Spleen (tissue), 11 donors: Measurements from ENCODE around the gene IQSEC3. TPM values are rescaled to one million over a fixed set of nuclear protein-coding genes. Genes with fewer than 3 reads are reported as not detected.

Experiments used
- DNase-seq: peaks from one replicate; pipeline ENCODE4 v3.0.0-alpha.2; 2020
- H3K27ac ChIP-seq, 8 donors: fragments of 200-600 bp; sonication (generic) in 7 of 8; 1 replicate in 4 of 8; 2 replicates in 4 of 8; pipeline versions ENCODE4 v1.5.0 to v1.8.0; 2016 to 2021; ENCODE audit warnings: inconsistent platforms in 4 of 8, mild to moderate bottlenecking in 4 of 8, moderate library complexity in 1 of 8
- H3K27me3 ChIP-seq, 7 donors: fragments of 200-600 bp; sonication (generic) in 6 of 7; replicated peaks in 1 of 7; 1 replicate in 4 of 7; 2 replicates in 3 of 7; pipeline versions ENCODE4 v1.5.0 to v1.8.0; 2016 to 2021; ENCODE audit warnings: inconsistent platforms in 3 of 7, mild to moderate bottlenecking in 1 of 7
- H3K36me3 ChIP-seq, 6 donors: fragments of 200-600 bp; sonication (generic) in 5 of 6; 1 replicate in 4 of 6; 2 replicates in 2 of 6; pipeline versions ENCODE4 v1.5.0 to v1.8.0; 2016 to 2021; ENCODE audit warnings: inconsistent platforms in 2 of 6
- H3K4me1 ChIP-seq, 6 donors: fragments of 200-600 bp; sonication (generic) in 5 of 6; 1 replicate in 3 of 6; 2 replicates in 3 of 6; pipeline versions ENCODE4 v1.5.0 to v1.8.0; 2016 to 2021; ENCODE audit warnings: inconsistent platforms in 3 of 6
- H3K4me3 ChIP-seq, 8 donors: fragments of 200-600 bp; sonication (generic) in 7 of 8; 1 replicate in 4 of 8; 2 replicates in 4 of 8; pipeline versions ENCODE4 v1.5.0 to v1.8.0; 2016 to 2021; ENCODE audit warnings: inconsistent platforms in 4 of 8, mild to moderate bottlenecking in 4 of 8, moderate library complexity in 2 of 8
- H3K9me3 ChIP-seq, 8 donors: fragments of 200-600 bp; sonication (generic) in 7 of 8; 1 replicate in 4 of 8; 2 replicates in 4 of 8; pipeline versions ENCODE4 v1.5.0 to v1.8.0; 2016 to 2021; ENCODE audit warnings: inconsistent platforms in 4 of 8
- POLR2A ChIP-seq, 3 donors: fragments of 450-650 bp; IDR thresholded peaks; one replicate each; pipeline ENCODE4 v1.5.1; 2017; ENCODE audit warnings: antibody characterized with exemption in 3 of 3, mild to moderate bottlenecking in 1 of 3
- POLR2AphosphoS5 ChIP-seq, 3 donors: sonication (generic); formaldehyde crosslinking; IDR thresholded peaks; one replicate each; pipeline ENCODE4 v1.5.1; 2017; ENCODE audit warnings: antibody characterized with exemption in 3 of 3
- WGBS, 5 donors: extraction: QIAGEN DNeasy Blood & Tissue Kit in 3 of 5; methylation state at CpG; one replicate each; pipeline versions ENCODE4 v1.1.5 to v1.1.7; 2013 to 2018; 5-methylcytosine and 5-hydroxymethylcytosine counted together
- intact Hi-C: fragments of 100-400 bp; cut with DNase I; formaldehyde crosslinking; loops from one replicate; pipeline ENCODE4 v1.15.0; 2023; ENCODE audit warnings: low total_unique reads
- polyA plus RNA-seq, 3 donors: library from polyadenylated mRNA; stranded (reverse); fragments of 200-250 nt; gene quantifications; one replicate each; pipeline ENCODE4 v1.2.1, GENCODE V29; 2013
- total RNA-seq, 7 donors: library from RNA; depleted of rRNA in 3 of 7; stranded (reverse); fragments of >200 nt in 3 of 7; fragmentation: NEBNext Ultra II Directional in 4 of 7; extraction: Animal tissue kit (Norgen Biotek cat#: 25700) in 4 of 7; gene quantifications; one replicate each; pipeline versions ENCODE4 v1.1.0 to v1.2.1, GENCODE V29; 2016 to 2021
- TF ChIP-seq, protein P1 (sequence below), 11 experiments: fragments of 200-600 bp in 7 of 11; fragments of 450-650 bp in 4 of 11; sonication (generic) in 4 of 11; IDR thresholded peaks in 8 of 11; conservative IDR thresholded peaks in 3 of 11; 1 replicate in 7 of 11; 2 replicates in 4 of 11; pipeline versions ENCODE4 v1.4.0 to v1.8.0; 2016 to 2021; ENCODE audit warnings: antibody characterized with exemption in 11 of 11, inconsistent platforms in 4 of 11, mild to moderate bottlenecking in 1 of 11
- donor health status: healthy with polysubstance abuse.
- donor health status: DM: no; HTN: no; CAD: no; lungs with moderate emphysema.
- donor health status: DM: no; HTN: no; CAD: no.
- donor health status: Bipolar disorder and iron deficiency.
- donor health status: healthy.
- donor health status: DM: no; HTN: no; CAD: no.
- donor health status: DM: yes; HTN: yes; CAD: no.

IQSEC3 gene
- total and polyA plus RNA-seq, 10 donors = 0.20 to 1.6 (median 0.52) TPM; not detected in 1

DNA sequence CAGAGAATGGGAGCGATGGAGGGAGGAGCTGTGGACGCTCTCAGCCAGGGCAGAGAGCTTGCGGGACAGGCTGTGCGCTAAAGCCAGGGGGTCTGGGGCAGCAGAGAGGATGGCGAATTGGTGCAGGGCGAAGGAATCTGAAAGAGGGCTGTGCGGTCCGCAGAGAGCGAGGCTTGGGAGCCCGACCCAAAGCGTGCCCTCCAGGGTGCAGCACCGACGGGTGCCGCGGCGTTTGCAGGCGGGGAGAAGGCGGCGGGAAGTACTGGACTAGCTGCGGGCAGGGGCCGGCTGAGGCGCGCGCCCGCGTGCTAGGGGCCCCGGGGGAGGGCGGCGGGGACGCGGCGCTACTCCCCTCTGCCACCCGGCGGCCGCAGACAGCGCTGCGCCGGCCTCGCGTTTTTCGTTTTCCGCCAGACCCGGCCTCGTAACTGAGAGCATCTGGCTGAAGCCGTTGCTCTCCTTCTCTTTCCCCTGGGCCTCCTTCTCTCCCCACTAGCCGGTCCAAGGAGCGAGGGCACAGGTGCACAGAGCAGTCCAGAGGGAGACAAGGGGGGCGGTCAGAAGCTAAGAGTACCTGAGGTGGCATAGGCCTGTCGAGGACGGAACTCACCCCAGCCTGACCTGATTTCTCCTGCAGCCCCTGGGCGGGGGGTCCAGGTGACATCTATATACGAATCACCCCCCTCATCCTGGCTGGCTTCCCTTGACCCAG lies 122.5 kb downstream of the IQSEC3 start:
- peaks cover 0 to 18% (median 10%) of the 10 kb centered on the region in 6 donors for H3K4me1 ChIP-seq
- no peaks in the 10 kb centered on the region for H3K36me3 ChIP-seq
- no peak overlapping the region for H3K27ac ChIP-seq
- H3K27me3 ChIP-seq = peaks cover 0 to 77% (median 15%) of the 10 kb centered on the region in 7 donors
- 8 to 18% (median 12%) methylated on average over 32 to 52 of the region's 52 CpGs for WGBS, 5 donors
- no peaks in the 10 kb centered on the region for H3K9me3 ChIP-seq
- intact Hi-C loops = no loop called here
- DNase-seq = peak; percentile 78
- TF ChIP-seq, protein P1, sequence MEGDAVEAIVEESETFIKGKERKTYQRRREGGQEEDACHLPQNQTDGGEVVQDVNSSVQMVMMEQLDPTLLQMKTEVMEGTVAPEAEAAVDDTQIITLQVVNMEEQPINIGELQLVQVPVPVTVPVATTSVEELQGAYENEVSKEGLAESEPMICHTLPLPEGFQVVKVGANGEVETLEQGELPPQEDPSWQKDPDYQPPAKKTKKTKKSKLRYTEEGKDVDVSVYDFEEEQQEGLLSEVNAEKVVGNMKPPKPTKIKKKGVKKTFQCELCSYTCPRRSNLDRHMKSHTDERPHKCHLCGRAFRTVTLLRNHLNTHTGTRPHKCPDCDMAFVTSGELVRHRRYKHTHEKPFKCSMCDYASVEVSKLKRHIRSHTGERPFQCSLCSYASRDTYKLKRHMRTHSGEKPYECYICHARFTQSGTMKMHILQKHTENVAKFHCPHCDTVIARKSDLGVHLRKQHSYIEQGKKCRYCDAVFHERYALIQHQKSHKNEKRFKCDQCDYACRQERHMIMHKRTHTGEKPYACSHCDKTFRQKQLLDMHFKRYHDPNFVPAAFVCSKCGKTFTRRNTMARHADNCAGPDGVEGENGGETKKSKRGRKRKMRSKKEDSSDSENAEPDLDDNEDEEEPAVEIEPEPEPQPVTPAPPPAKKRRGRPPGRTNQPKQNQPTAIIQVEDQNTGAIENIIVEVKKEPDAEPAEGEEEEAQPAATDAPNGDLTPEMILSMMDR (IDR thresholded peaks at IDR 0.05 in 8 of 11, conservative IDR thresholded peaks at IDR 0.05 in 3 of 11) = peak in 8 of 11 experiments; percentile 22 to 76 (median 67)
- TF ChIP-seq POLR2AphosphoS5 (IDR thresholded peaks at IDR 0.05) (peak in 1 of 3 donors; percentile 21), POLR2A (IDR thresholded peaks at IDR 0.05) (no peak)
- H3K4me3 ChIP-seq = peak overlapping the region in 5 of 8 donors; percentile 33 to 71 (median 42)

DNA sequence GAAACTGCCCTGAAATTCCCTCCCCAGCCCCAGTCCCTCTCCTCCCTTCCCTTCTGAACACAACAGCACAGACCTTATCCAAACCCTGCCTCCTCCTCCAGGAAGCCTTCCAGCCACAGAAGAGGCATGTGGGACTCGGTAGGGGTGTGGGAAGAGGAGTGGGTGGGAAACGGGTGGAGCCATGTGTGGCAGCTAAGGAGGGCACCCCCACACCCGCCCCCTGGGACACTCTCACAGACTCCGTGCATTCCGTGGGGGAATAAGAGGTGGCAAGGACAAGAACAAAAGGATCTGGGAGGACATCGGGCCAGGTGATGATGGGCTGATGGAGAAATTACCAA lies 123.0 kb downstream of the IQSEC3 start:
- Histone ChIP-seq H3K36me3 (no peaks in the 10 kb centered on the region), H3K27me3 (peaks cover 0 to 81% (median 15%) of the 10 kb centered on the region in 7 donors), H3K4me1 (peaks cover 0 to 18% (median 10%) of the 10 kb centered on the region in 6 donors), H3K4me3 (no peak overlapping the region), H3K27ac (no peak overlapping the region), H3K9me3 (no peaks in the 10 kb centered on the region)
- intact Hi-C loops = no loop called here
- 73 to 78% (median 76%) methylated on average over 6 of the region's 6 CpGs for WGBS, 5 donors
- DNase-seq = peak; percentile 56
- TF ChIP-seq, protein P1 (IDR thresholded peaks at IDR 0.05 in 8 of 11, conservative IDR thresholded peaks at IDR 0.05 in 3 of 11) = no peak
- no peak for TF ChIP-seq POLR2AphosphoS5 (IDR thresholded peaks at IDR 0.05)
- no peak for TF ChIP-seq POLR2A (IDR thresholded peaks at IDR 0.05)

DNA sequence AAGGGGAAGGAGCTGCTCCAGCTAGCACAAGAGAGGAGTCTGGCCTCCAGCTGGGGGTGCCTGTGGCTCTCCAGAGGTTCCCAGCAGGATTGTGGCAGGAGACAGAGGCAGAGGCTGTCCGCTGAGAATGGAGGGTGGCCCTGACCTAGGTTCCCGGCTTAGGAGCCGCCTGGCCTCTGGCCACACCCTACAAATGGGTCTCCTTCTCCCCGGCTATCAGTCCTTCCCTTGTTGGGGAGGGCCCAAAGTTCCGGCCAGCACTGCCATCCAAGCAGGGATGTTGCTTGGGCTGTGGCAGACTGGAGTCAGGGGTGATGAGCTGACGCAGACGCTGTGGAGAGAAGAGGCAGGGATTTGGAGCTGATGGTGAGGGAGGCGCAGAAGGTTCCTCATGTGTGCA lies 124.3 kb downstream of the IQSEC3 start:
- peaks cover 0 to 13% (median 10%) of the 10 kb centered on the region in 6 donors for H3K4me1 ChIP-seq
- peak; percentile 66 for DNase-seq
- H3K27me3 ChIP-seq = peaks cover 0 to 84% (median 15%) of the 10 kb centered on the region in 7 donors
- TF ChIP-seq POLR2AphosphoS5 (IDR thresholded peaks at IDR 0.05) (no peak), POLR2A (IDR thresholded peaks at IDR 0.05) (no peak)
- TF ChIP-seq, protein P1 (IDR thresholded peaks at IDR 0.05 in 8 of 11, conservative IDR thresholded peaks at IDR 0.05 in 3 of 11) = no peak
- intact Hi-C loops = no loop called here
- 85 to 94% (median 93%) methylated on average over 7 to 8 of the region's 8 CpGs for WGBS, 5 donors
- no peak overlapping the region for H3K27ac ChIP-seq
- no peak overlapping the region for H3K4me3 ChIP-seq
- no peaks in the 10 kb centered on the region for H3K36me3 ChIP-seq
- no peaks in the 10 kb centered on the region for H3K9me3 ChIP-seq

DNA sequence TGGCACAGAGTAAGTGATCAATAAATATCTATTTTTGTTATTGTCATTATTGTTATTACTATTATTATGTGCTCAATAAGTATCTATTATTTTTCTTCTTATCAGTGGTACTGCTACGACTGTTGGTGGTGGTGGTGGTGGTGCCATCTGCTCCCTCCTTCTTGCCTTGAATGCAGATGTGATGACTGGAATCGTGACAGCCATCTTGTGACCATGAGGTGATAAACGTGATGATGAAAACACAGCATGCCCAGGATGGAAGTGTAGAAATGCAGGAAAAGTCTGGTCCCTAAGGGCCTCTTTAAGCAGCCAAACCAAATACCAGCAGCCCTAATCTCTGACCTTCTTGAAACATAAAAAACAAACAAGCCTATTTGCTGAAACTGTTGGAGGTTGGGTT lies 125.0 kb downstream of the IQSEC3 start:
- Histone ChIP-seq H3K36me3 (no peaks in the 10 kb centered on the region), H3K27me3 (peaks cover 0 to 85% (median 15%) of the 10 kb centered on the region in 7 donors), H3K9me3 (no peaks in the 10 kb centered on the region), H3K27ac (no peak overlapping the region), H3K4me1 (peaks cover 0 to 13% (median 10%) of the 10 kb centered on the region in 6 donors), H3K4me3 (no peak overlapping the region)
- intact Hi-C loops = no loop called here
- TF ChIP-seq, protein P1 (IDR thresholded peaks at IDR 0.05 in 8 of 11, conservative IDR thresholded peaks at IDR 0.05 in 3 of 11) = no peak
- TF ChIP-seq POLR2AphosphoS5 (IDR thresholded peaks at IDR 0.05) (no peak), POLR2A (IDR thresholded peaks at IDR 0.05) (no peak)
- DNase-seq = peak; percentile 16
- 78 to 90% (median 85%) methylated on average over 3 of the region's 3 CpGs for WGBS, 5 donors
